GM12878 (cell line): Measurements from ENCODE around the gene PPP2R5D. TPM values are rescaled to one million over a fixed set of nuclear protein-coding genes. Genes with fewer than 3 reads are reported as not detected.

Experiments
- ATAC-seq: fragments of 200-7000 bp; cut with Tn5 transposase; 3 replicates; pipeline ENCODE4 v1.9.1; 2020; ENCODE audit warnings: mild to moderate bottlenecking, moderate library complexity
- BruUV-seq: library from RNA; stranded (reverse); fragments of 400-500 nt; replicated peaks from 2 replicates; lab custom pipeline; 2021; lab: Mats Ljungman, UMichigan
- CTCF ChIA-PET: fragments of 300-600 bp; sonication (Branson Sonifier 250); formaldehyde crosslinking; extraction: SDS; loops from one replicate; lab custom pipeline; 2021; ENCODE audit warnings: inconsistent platforms; lab: Yijun Ruan, JAX
- POLR2A ChIA-PET: fragments of 350-600 bp; formaldehyde crosslinking; extraction: SDS; loops from one replicate; lab custom pipeline; 2021; ENCODE audit warnings: inconsistent platforms; lab: Charles Lee
- RAD21 ChIA-PET: fragments of 300-600 bp; sonication (Branson Sonifier 250); formaldehyde crosslinking; loops from one replicate; lab custom pipeline; 2023; ENCODE audit warnings: antibody characterized with exemption; ENCODE audit not compliant: unreplicated experiment; lab: Charles Lee
- SMC1A ChIA-PET: fragments of 300-600 bp; sonication (Branson Sonifier 250); formaldehyde crosslinking; loops from one replicate; lab custom pipeline; 2023; ENCODE audit not compliant: unreplicated experiment, uncharacterized antibody; lab: Charles Lee
- DNase-seq: peaks from one replicate; pipeline ENCODE4 v3.0.0-alpha.2; 2011; ENCODE audit warnings: low read depth, low spot score
- FAIRE-seq: peaks from 3 replicates; lab custom pipeline; 2011; peaks lifted over from hg19 to GRCh38; lab: Jason Lieb, UNC
- H2AFZ ChIP-seq: 2 replicates; pipeline ENCODE4 v1.6.0; 2011; ENCODE audit warnings: low read depth, low read length, control low read depth; ENCODE audit not compliant: control insufficient read depth
- H3K27ac ChIP-seq: 2 replicates; pipeline ENCODE4 v1.5.1; 2011; ENCODE audit warnings: control low read depth; ENCODE audit not compliant: control insufficient read depth, insufficient read depth
- H3K27me3 ChIP-seq, 2 experiments: replicated peaks in 1 of 2; 2 replicates each; pipeline versions ENCODE4 v1.6.0 to v1.6.1; 2011; ENCODE audit warnings: low read length in 1 of 2; ENCODE audit not compliant: control insufficient read depth in 2 of 2, insufficient read depth in 2 of 2
- H3K36me3 ChIP-seq, 2 experiments: 2 replicates each; pipeline ENCODE4 v1.5.1; 2011; ENCODE audit warnings: low read length in 1 of 2; ENCODE audit not compliant: control insufficient read depth in 2 of 2, insufficient read depth in 2 of 2
- H3K4me1 ChIP-seq: 2 replicates; pipeline ENCODE4 v1.6.1; 2011; ENCODE audit warnings: mild to moderate bottlenecking, low read length, moderate library complexity, mixed read lengths; ENCODE audit not compliant: control insufficient read depth, insufficient read depth
- H3K4me2 ChIP-seq: 2 replicates; pipeline ENCODE4 v1.6.0; 2011; ENCODE audit warnings: control low read depth; ENCODE audit not compliant: control insufficient read depth, insufficient read depth
- H3K4me3 ChIP-seq: fragments of 200-600 bp; sonication (generic); 2 replicates; pipeline ENCODE4 v1.5.1; 2016
- H3K79me2 ChIP-seq: 2 replicates; pipeline ENCODE4 v1.6.0; 2011; ENCODE audit warnings: low read length; ENCODE audit not compliant: control insufficient read depth, insufficient read depth
- H3K9ac ChIP-seq: 2 replicates; pipeline ENCODE4 v1.8.0; 2011; ENCODE audit warnings: low read length, control low read depth, mixed read lengths; ENCODE audit not compliant: control insufficient read depth, insufficient read depth
- H3K9me3 ChIP-seq: replicated peaks from 3 replicates; pipeline ENCODE4 v1.5.1; 2011; ENCODE audit warnings: mild to moderate bottlenecking, low read length; ENCODE audit not compliant: control insufficient read depth, insufficient read depth
- H4K20me1 ChIP-seq: 2 replicates; pipeline ENCODE4 v1.6.0; 2011; ENCODE audit not compliant: control insufficient read depth, insufficient read depth
- ATF7 ChIP-seq: fragments of 450-650 bp; IDR thresholded peaks from 2 replicates; pipeline ENCODE4 v1.6.1; 2016; ENCODE audit warnings: low read depth, mild to moderate bottlenecking
- CREB1 ChIP-seq: IDR thresholded peaks from 2 replicates; pipeline ENCODE4 v1.6.1; 2012; ENCODE audit warnings: low read depth, mild to moderate bottlenecking, inconsistent platforms
- HDAC2 ChIP-seq: fragments of 200-600 bp; sonication (generic); IDR thresholded peaks from 2 replicates; pipeline ENCODE4 v1.6.1; 2017
- KLF5 ChIP-seq: fragments of 450-650 bp; IDR thresholded peaks from 2 replicates; pipeline ENCODE4 v1.6.1; 2014; ENCODE audit warnings: mild to moderate bottlenecking; ENCODE audit not compliant: partially characterized antibody
- MEF2A ChIP-seq: IDR thresholded peaks from 2 replicates; pipeline ENCODE4 v1.6.1; 2011; ENCODE audit warnings: low read depth, mild to moderate bottlenecking, low read length, moderate library complexity; ENCODE audit not compliant: insufficient read depth
- MLLT1 ChIP-seq: fragments of 450-650 bp; IDR thresholded peaks from 2 replicates; pipeline ENCODE4 v1.6.1; 2016; ENCODE audit warnings: mild to moderate bottlenecking
- NFIC ChIP-seq: IDR thresholded peaks from 2 replicates; pipeline ENCODE4 v1.6.1; 2012; ENCODE audit warnings: low read depth, mild to moderate bottlenecking, inconsistent platforms, low read length, moderate library complexity
- NR2C1 ChIP-seq: fragments of 450-650 bp; IDR thresholded peaks from 2 replicates; pipeline ENCODE4 v1.6.1; 2017; ENCODE audit warnings: antibody characterized with exemption, mild to moderate bottlenecking, moderate library complexity
- NR2F1 ChIP-seq: fragments of 450-650 bp; conservative IDR thresholded peaks from 2 replicates; pipeline ENCODE4 v1.6.1; 2017; ENCODE audit warnings: mild to moderate bottlenecking
- POU2F2 ChIP-seq: IDR thresholded peaks from 3 replicates; pipeline ENCODE4 v1.6.1; 2011; ENCODE audit warnings: low read depth, mild to moderate bottlenecking, low read length, borderline replicate concordance
- RB1 ChIP-seq: fragments of 450-650 bp; formaldehyde crosslinking; IDR thresholded peaks from 2 replicates; pipeline ENCODE4 v1.6.1; 2017; ENCODE audit warnings: mild to moderate bottlenecking, borderline replicate concordance
- RBBP5 ChIP-seq: fragments of 200-600 bp; sonication (generic); conservative IDR thresholded peaks from 2 replicates; pipeline ENCODE4 v1.6.1; 2016
- RFX5 ChIP-seq: IDR thresholded peaks from 2 replicates; pipeline ENCODE4 v1.6.1; 2011; ENCODE audit warnings: low read depth, low read length, improper control_type of control experiment
- SMAD1 ChIP-seq: fragments of 450-650 bp; IDR thresholded peaks from 2 replicates; pipeline ENCODE4 v1.6.1; 2018; ENCODE audit warnings: mild to moderate bottlenecking, low read depth; ENCODE audit not compliant: partially characterized antibody
- SP1 ChIP-seq: IDR thresholded peaks from one replicate; pipeline ENCODE4 v1.6.1; 2011; ENCODE audit warnings: low read depth, low read length
- SREBF2 ChIP-seq: IDR thresholded peaks from 2 replicates; pipeline ENCODE4 v1.6.1; 2012; ENCODE audit warnings: mild to moderate bottlenecking, low read length
- USF2 ChIP-seq: IDR thresholded peaks from 2 replicates; pipeline ENCODE4 v1.6.1; 2011; ENCODE audit warnings: low read depth, low read length, improper control_type of control experiment, borderline replicate concordance
- YBX1 ChIP-seq: fragments of 450-650 bp; IDR thresholded peaks from 2 replicates; pipeline ENCODE4 v1.6.1; 2016; ENCODE audit warnings: antibody characterized with exemption
- ZNF217 ChIP-seq: fragments of 450-650 bp; IDR thresholded peaks from 2 replicates; pipeline ENCODE4 v1.6.1; 2017; ENCODE audit warnings: antibody characterized with exemption, mild to moderate bottlenecking
- ZNF274 ChIP-seq: IDR thresholded peaks from one replicate; pipeline ENCODE4 v1.8.0; 2011; ENCODE audit not compliant: insufficient read length, insufficient read depth
- WGBS: methylation state at CpG from one replicate; pipeline ENCODE4 v1.1.6; 2016; ENCODE audit warnings: low lambda C conversion rate; ENCODE audit not compliant: insufficient replicate concordance, insufficient coverage; ENCODE audit errors: missing lambda C conversion rate; 5-methylcytosine and 5-hydroxymethylcytosine counted together
- in situ Hi-C: fragments of 300-500 bp; cut with MboI; formaldehyde crosslinking; loops from 9 replicates; pipeline ENCODE4 v1.14.3; 2018; ENCODE audit warnings: mixed read lengths
- intact Hi-C: fragments of 100-400 bp; cut with micrococcal nuclease; formaldehyde crosslinking; loops from one replicate; pipeline ENCODE4 v1.14.2; 2022; ENCODE audit not compliant: unreplicated experiment
- polyA plus RNA-seq, 11 experiments: library from polyadenylated mRNA; depleted of rRNA in 4 of 11; unstranded in 6 of 11; stranded (reverse) in 5 of 11; fragments of >200 nt; fragmentation: Nextera tagmentation in 4 of 11; fragmentation: Illumina TruSeq in 1 of 11; extraction: Ambion mirVana in 4 of 11; extraction: Trizol in 1 of 11; gene quantifications; 1 replicate in 1 of 11; 2 replicates in 10 of 11; pipeline versions ENCODE4 v1.2.1 to v1.2.3, GENCODE V29; 2011 to 2016; ENCODE audit warnings: inconsistent platforms in 2 of 11, missing spikeins in 2 of 11, low read depth in 1 of 11
- total RNA-seq, 4 experiments: library from RNA; depleted of rRNA in 3 of 4; stranded (reverse); fragments of >200 nt in 3 of 4; fragmentation: Illumina TruSeq in 1 of 4; extraction: Trizol in 1 of 4; gene quantifications; 2 replicates each; pipeline versions ENCODE4 v1.2.1 to v1.2.3, GENCODE V29; 2013 to 2021

The PPP2R5D gene
- total and polyA plus RNA-seq, 10 of the 15 experiments (the other 5 are each of a cell fraction or from before 2014, with no cell fraction given): 1.5 to 59.0 (median 32.0) TPM

- Histone ChIP-seq H3K9me3 (no peaks in the 10 kb centered on the region), H3K4me3 (peak within 1 kb of the TSS; percentile 95), H3K79me2 (peaks cover 15% of the 10 kb centered on the region), H3K27me3 (no peaks in the 10 kb centered on the region), H4K20me1 (no peaks in the 10 kb centered on the region), H3K27ac (peak within 1 kb of the TSS; percentile 87), H3K9ac (peak within 1 kb of the TSS; percentile 89), H3K36me3 (no peaks in the 10 kb centered on the region; a peak in 2 of 4 replicates), H3K4me2 (peak within 1 kb of the TSS; percentile 97), H2AFZ (peak within 1 kb of the TSS; percentile 100), H3K4me1 (peaks cover 3% of the 10 kb centered on the region; the same call in 1 of the 2 replicates)
- FAIRE-seq (peak; percentile 100), ATAC-seq (peak; percentile 98), DNase-seq (peak; percentile 97)
- ChIA-PET CTCF (interaction anchor here (0.9 to 1.4 kb wide), 2 partner anchors 49 to 84 kb away, joined by 3 to 4 read pairs; no protein-coding TSS in a partner anchor), RAD21 (interaction anchor here (0.9 to 3.0 kb wide), 6 partner anchors 37 to 496 kb away, joined by 3 to 16 read pairs (median 4); partner anchors contain the start of genes KLHDC3 and UBR2), SMC1A (interaction anchor here (0.7 to 2.2 kb wide), 6 partner anchors 45 to 159 kb away, joined by 3 to 10 read pairs (median 5); partner anchors contain the start of genes KLHDC3 and MEA1), POLR2A (interaction anchor here (0.5 to 2.5 kb wide), 10 partner anchors 36 to 570 kb away, joined by 3 to 19 read pairs (median 4); partner anchors contain the start of genes CUL9, GTPBP2, KLHDC3 and MEA1)
- intact Hi-C loops: loop anchor here (5.0 kb wide), 1 partner anchor 157 kb away; no protein-coding TSS in a partner anchor
- under 1% methylated on average over 62 of the region's 64 CpGs for whole genome bisulfite sequencing
- in situ Hi-C loops: no loop called here
- no TSS peak for BruUV-seq
- TF ChIP-seq SREBF2 (no peak), NR2F1 (peak; percentile 87; the same call in 1 of the 2 replicates), RBBP5 (no peak), ZNF217 (no peak), POU2F2 (no peak), NR2C1 (peak; percentile 29; the same call in 1 of the 2 replicates), CREB1 (peak; percentile 100), NFIC (no peak), RFX5 (peak; percentile 73), ZNF274 (no peak), MEF2A (no peak), RB1 (no peak; the same call in 1 of the 2 replicates), KLF5 (peak; percentile 44), SMAD1 (peak; percentile 16), HDAC2 (no peak), MLLT1 (peak; percentile 90), YBX1 (no peak), USF2 (peak; percentile 37; the same call in 1 of the 2 replicates), SP1 (peak; percentile 86), ATF7 (peak; percentile 48; the same call in 1 of the 2 replicates)
Measured at GRCh38 chr6:43059168-43060033, 75.0 kb downstream of the PPP2R5D start, which contains the start of the genes KLC4 and MRPL2. TSS of gene KLC4 (plus strand) at chr6:43059631. CDS start at chr6:43061336, 1,705 bp downstream. TSS of gene MRPL2 (minus strand) at chr6:43059434. CDS start at chr6:43059381, 53 bp downstream.
